Smooth muscle cell (in vitro differentiated cells): Measurements from ENCODE around the gene SH3BGRL2. TPM values are rescaled to one million over a fixed set of nuclear protein-coding genes. Genes with fewer than 3 reads are reported as not detected.

Experiments
- DNase-seq: peaks from one replicate; lab custom pipeline; 2025; ENCODE audit not compliant: unreplicated experiment; lab: John Stamatoyannopoulos, UW
- H2AFZ ChIP-seq: fragments of 200-600 bp; sonication (generic); 2 replicates; pipeline ENCODE4 v1.6.0; 2016; ENCODE audit warnings: antibody characterized with exemption, low read depth, mild to moderate bottlenecking
- H3F3A ChIP-seq: fragments of 200-600 bp; sonication (generic); 2 replicates; pipeline ENCODE4 v1.6.0; 2017; ENCODE audit warnings: antibody characterized with exemption, low read depth
- H3K27ac ChIP-seq: fragments of 200-600 bp; sonication (generic); 2 replicates; pipeline ENCODE4 v1.5.1; 2016; ENCODE audit warnings: low read depth, mild to moderate bottlenecking
- H3K27me3 ChIP-seq: fragments of 200-600 bp; sonication (generic); 2 replicates; pipeline ENCODE4 v1.6.1; 2016; ENCODE audit warnings: low read depth, mild to moderate bottlenecking
- H3K36me3 ChIP-seq: fragments of 200-600 bp; sonication (generic); 2 replicates; pipeline ENCODE4 v1.5.1; 2016; ENCODE audit warnings: low read depth
- H3K4me1 ChIP-seq: fragments of 200-600 bp; sonication (generic); 2 replicates; pipeline ENCODE4 v1.5.1; 2016; ENCODE audit warnings: low read depth
- H3K4me2 ChIP-seq: fragments of 200-600 bp; sonication (generic); 2 replicates; pipeline ENCODE4 v1.6.0; 2016; ENCODE audit warnings: mild to moderate bottlenecking
- H3K4me3 ChIP-seq: fragments of 200-600 bp; sonication (generic); 2 replicates; pipeline ENCODE4 v1.5.1; 2016; ENCODE audit warnings: mild to moderate bottlenecking
- H3K79me2 ChIP-seq: fragments of 200-600 bp; sonication (generic); 2 replicates; pipeline ENCODE4 v1.6.0; 2016; ENCODE audit warnings: low read depth, mild to moderate bottlenecking
- H3K9ac ChIP-seq: fragments of 200-600 bp; sonication (generic); 2 replicates; pipeline ENCODE4 v1.6.0; 2016; ENCODE audit warnings: low read depth
- H3K9me3 ChIP-seq: fragments of 200-600 bp; sonication (generic); replicated peaks from 2 replicates; pipeline ENCODE4 v1.5.1; 2016; ENCODE audit warnings: low read depth
- H4K20me1 ChIP-seq: fragments of 200-600 bp; sonication (generic); 2 replicates; pipeline ENCODE4 v1.6.0; 2016; ENCODE audit warnings: low read depth
- WGBS: methylation state at CpG from one replicate; pipeline ENCODE4 v1.1.7; 2016; ENCODE audit warnings: low lambda C conversion rate; 5-methylcytosine and 5-hydroxymethylcytosine counted together
- polyA plus RNA-seq: library from polyadenylated mRNA; unstranded; fragments of >200 nt; fragmentation: Nextera tagmentation; extraction: Ambion mirVana; gene quantifications from 2 replicates; pipeline ENCODE4 v1.2.1, GENCODE V29; 2016
- total RNA-seq: library from RNA; depleted of rRNA; stranded (reverse); fragments of >200 nt; gene quantifications from 2 replicates; pipeline ENCODE4 v1.2.3, GENCODE V29; 2014
- TF ChIP-seq, protein P1 (sequence below): fragments of 200-600 bp; sonication (generic); IDR thresholded peaks from 2 replicates; pipeline ENCODE4 v1.5.1; 2017; ENCODE audit warnings: borderline replicate concordance, mild to moderate bottlenecking, antibody characterized with exemption; ENCODE audit not compliant: insufficient read depth, poor library complexity, severe bottlenecking

Gene SH3BGRL2
- total and polyA plus RNA-seq, 2 experiments from 2014 or later: 4.5 to 15.1 TPM

GRCh38 chr6:79699606-79700005 is 68.5 kb downstream of the SH3BGRL2 start:
- Histone ChIP-seq H3K27ac (no peak overlapping the region), H3K9ac (no peak overlapping the region), H3K4me3 (no peak overlapping the region), H3K36me3 (no peaks in the 10 kb centered on the region), H3K9me3 (no peaks in the 10 kb centered on the region), H2AFZ (no peak overlapping the region), H3K27me3 (no peaks in the 10 kb centered on the region), H3K4me1 (no peaks in the 10 kb centered on the region), H3F3A (no peaks in the 10 kb centered on the region), H3K4me2 (no peak overlapping the region), H4K20me1 (no peaks in the 10 kb centered on the region), H3K79me2 (no peaks in the 10 kb centered on the region)
- 97% methylated on average over 7 of the region's 7 CpGs for WGBS
- TF ChIP-seq, protein P1, sequence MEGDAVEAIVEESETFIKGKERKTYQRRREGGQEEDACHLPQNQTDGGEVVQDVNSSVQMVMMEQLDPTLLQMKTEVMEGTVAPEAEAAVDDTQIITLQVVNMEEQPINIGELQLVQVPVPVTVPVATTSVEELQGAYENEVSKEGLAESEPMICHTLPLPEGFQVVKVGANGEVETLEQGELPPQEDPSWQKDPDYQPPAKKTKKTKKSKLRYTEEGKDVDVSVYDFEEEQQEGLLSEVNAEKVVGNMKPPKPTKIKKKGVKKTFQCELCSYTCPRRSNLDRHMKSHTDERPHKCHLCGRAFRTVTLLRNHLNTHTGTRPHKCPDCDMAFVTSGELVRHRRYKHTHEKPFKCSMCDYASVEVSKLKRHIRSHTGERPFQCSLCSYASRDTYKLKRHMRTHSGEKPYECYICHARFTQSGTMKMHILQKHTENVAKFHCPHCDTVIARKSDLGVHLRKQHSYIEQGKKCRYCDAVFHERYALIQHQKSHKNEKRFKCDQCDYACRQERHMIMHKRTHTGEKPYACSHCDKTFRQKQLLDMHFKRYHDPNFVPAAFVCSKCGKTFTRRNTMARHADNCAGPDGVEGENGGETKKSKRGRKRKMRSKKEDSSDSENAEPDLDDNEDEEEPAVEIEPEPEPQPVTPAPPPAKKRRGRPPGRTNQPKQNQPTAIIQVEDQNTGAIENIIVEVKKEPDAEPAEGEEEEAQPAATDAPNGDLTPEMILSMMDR: no peak
- DNase-seq: no peak

- WGBS: 93% methylated on average over 5 of the region's 5 CpGs
- Histone ChIP-seq H3K4me3 (no peak overlapping the region), H3F3A (no peaks in the 10 kb centered on the region), H3K27ac (no peak overlapping the region), H2AFZ (no peak overlapping the region), H4K20me1 (no peaks in the 10 kb centered on the region), H3K36me3 (no peaks in the 10 kb centered on the region), H3K9ac (no peak overlapping the region), H3K79me2 (no peaks in the 10 kb centered on the region), H3K4me2 (no peak overlapping the region), H3K4me1 (no peaks in the 10 kb centered on the region), H3K27me3 (no peaks in the 10 kb centered on the region), H3K9me3 (no peaks in the 10 kb centered on the region)
- no peak for DNase-seq
- TF ChIP-seq, protein P1: no peak
These were observed 71.6 kb downstream of the SH3BGRL2 start for GRCh38 chr6:79702691-79703090.

DNA sequence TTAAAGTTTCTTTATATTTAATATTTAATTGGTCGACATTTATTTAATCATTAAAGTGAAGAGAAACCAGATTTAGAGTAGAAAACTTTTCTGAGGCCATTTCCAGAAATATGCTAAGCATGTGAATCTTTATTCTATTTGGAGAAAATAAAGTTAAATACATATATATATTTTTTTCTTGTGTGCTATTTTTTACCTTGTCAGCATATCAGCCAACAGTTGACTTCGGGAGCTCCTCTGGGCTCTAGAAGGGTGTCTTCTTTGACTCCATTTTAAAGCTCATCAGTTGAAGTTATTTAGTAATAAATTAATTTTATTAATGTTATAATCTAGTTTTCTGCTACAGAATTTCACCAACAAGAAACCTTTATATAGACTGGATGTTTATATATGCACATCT is 73.1 kb downstream of the SH3BGRL2 start:
- H3K27me3 ChIP-seq: no peaks in the 10 kb centered on the region
- 99% methylated on average over 2 of the region's 2 CpGs for WGBS
- no peaks in the 10 kb centered on the region for H3F3A ChIP-seq
- H3K27ac ChIP-seq: no peak overlapping the region
- TF ChIP-seq, protein P1: no peak
- no peaks in the 10 kb centered on the region for H3K79me2 ChIP-seq
- no peaks in the 10 kb centered on the region for H3K9me3 ChIP-seq
- no peaks in the 10 kb centered on the region for H4K20me1 ChIP-seq
- no peak overlapping the region for H3K4me3 ChIP-seq
- H3K36me3 ChIP-seq: no peaks in the 10 kb centered on the region
- DNase-seq: no peak
- no peak overlapping the region for H3K4me2 ChIP-seq
- no peak overlapping the region for H2AFZ ChIP-seq
- no peak overlapping the region for H3K9ac ChIP-seq
- no peaks in the 10 kb centered on the region for H3K4me1 ChIP-seq

DNA sequence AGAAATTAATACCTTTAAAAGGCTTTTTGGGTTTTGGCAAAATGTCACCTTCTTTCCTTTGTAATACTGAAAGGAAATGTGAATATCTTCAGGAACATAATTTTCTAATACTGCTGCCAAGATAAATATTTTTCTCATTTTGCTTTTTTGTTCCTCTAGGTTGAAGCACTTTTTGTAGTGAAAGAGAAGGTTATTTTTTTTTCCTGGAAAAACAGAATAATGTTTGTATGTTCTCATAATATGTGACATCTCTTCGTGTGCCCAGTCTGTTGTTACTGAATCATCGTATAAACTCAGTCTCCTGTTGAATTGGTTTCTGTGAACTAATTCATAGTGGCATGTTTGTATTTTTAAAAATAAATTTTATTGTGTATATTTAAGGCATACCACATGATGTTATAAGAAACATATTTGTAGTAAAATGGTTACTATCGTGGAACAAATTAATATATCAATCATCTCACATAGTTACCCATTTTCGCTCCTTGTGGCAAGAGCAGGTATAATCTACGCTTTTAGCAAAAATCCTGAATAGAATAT is 74.4 kb downstream of the SH3BGRL2 start:
- H3F3A ChIP-seq: no peaks in the 10 kb centered on the region
- no peaks in the 10 kb centered on the region for H3K79me2 ChIP-seq
- no peaks in the 10 kb centered on the region for H3K36me3 ChIP-seq
- H3K9ac ChIP-seq: no peak overlapping the region
- no peaks in the 10 kb centered on the region for H3K9me3 ChIP-seq
- H3K27ac ChIP-seq: no peak overlapping the region
- TF ChIP-seq, protein P1: no peak
- no peaks in the 10 kb centered on the region for H4K20me1 ChIP-seq
- H3K4me3 ChIP-seq: no peak overlapping the region
- WGBS: 97% methylated on average over 5 of the region's 5 CpGs
- no peaks in the 10 kb centered on the region for H3K27me3 ChIP-seq
- H3K4me1 ChIP-seq: no peaks in the 10 kb centered on the region
- H3K4me2 ChIP-seq: no peak overlapping the region
- no peak overlapping the region for H2AFZ ChIP-seq
- no peak for DNase-seq
